Glomerular endothelial cell (primary cell): ENCODE results near the gene SEZ6. TPM values are rescaled to one million over a fixed set of nuclear protein-coding genes. Genes with fewer than 3 reads are reported as not detected.

ENCODE experiments used
- DNase-seq: peaks from one replicate; pipeline ENCODE4 v3.0.0-alpha.2; 2011; ENCODE audit warnings: low read depth, low spot score; ENCODE audit errors: extremely low read depth
- total RNA-seq: library from RNA; depleted of rRNA; stranded (reverse); fragments of >200 nt; gene quantifications from 2 replicates; pipeline ENCODE4 v1.2.3, GENCODE V29; 2015

The SEZ6 gene
- total RNA-seq, 1 donor from 2014 or later = not detected

DNA sequence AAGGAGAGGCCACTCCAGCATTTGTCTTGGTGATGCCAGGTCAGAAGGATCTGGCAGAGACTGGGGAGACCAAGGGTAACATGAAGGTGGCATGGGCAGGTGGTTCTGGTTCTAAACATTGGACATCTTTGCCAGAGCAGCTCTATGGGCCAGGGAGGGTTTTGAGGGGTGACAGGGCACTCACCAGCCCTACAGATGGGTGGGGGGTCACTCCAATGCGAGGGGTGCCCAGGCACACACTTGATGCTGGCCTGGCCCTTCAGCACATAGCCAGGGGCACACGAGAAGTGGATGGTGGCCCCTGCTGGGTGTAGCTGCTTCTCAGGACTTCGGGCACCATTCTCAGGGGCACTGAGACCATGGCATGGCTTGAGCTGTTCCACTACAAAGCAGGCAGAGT is 49.0 kb downstream of the SEZ6 start:
- DNase-seq = no peak

DNA sequence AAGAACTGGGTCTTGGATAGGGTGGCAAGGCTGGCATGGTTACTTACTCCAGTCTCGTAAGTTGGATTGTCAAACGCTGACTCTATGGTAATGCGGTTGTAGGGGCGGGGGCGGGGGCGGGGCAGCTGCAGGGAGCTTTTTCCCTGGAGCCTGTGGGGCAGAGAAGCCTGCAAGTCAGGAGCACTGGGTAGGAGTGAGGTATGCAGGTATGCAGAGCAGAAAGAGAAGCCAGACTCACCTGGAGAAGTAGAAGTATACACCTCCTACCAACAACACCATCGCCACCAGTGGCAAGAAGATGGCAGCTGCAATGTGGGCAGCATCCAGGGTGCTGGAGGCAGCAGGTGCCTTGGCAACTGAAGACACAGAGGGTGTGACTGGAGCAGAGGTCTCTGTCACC is 49.7 kb downstream of the SEZ6 start:
- no peak for DNase-seq

DNA sequence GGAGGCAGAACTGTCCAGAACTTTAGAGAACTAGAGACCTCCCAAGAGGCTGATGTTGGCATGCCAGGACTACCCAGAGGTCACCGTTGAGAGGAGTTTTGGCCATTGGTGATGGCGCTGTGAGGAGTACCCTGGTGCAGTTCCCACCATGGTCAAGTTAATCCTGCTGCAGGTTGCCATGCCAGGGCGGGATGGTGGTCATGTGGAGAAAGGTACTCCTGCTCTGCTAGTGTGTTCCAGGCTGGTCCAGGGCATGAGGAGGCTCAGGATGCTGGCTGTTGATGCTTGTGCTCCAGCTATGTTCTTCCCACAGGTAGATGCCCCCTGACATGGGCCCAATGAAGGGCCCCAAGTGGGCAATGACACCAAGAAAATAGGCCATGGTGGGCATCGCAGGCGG is 50.4 kb downstream of the SEZ6 start:
- no peak for DNase-seq

DNA sequence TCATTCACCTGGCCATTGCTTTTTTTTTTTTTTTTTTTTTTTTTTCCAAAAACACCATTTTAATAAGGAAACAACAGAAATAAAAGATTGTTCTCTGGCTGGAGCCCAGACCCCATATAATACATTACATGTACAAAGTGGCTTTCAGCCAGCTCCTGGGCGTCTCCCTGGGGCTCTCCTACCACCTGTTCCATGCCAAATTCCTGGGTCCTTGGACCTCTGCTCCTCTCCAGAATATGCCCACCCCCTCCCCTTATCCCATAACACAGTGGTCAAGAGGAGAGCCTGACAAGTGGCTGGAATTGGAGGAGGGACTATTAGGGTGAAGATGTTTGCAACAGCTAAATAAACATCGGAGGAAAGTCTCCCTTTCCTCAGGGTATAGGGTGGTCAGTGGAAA is 50.9 kb downstream of the SEZ6 start:
- DNase-seq = no peak

DNA sequence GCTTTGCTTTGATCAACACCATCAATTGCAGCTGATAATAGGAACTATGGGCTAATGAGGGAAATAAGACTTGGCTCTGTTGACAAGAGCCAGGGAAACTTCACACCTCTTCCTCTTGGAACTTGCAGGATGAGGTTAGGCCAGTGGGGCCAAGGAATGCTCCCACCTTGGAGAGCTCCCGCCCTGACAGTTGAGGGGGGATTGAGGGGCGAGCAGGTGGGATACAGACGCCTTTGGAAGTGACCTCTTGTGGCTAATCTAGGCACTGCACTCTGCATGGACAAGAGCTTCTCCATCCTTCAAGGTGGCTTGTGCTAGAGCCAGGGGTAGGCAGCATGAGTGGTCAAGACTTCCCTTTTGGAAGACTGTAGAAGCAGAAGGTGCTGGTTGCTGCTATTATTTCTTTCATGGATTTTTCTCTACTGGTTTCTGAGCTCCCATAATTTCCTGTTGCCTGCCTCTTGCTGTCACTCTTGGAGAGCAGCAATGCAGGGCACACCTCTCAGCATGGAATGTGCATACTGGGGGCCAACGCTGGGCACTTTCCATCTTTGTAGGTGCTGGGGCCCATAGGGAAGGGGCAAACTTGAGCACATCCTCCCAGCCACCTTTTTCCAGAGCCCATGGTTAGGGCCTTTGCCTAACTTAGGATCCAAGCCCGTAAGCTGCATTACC is 52.3 kb downstream of the SEZ6 start:
- no peak for DNase-seq

DNA sequence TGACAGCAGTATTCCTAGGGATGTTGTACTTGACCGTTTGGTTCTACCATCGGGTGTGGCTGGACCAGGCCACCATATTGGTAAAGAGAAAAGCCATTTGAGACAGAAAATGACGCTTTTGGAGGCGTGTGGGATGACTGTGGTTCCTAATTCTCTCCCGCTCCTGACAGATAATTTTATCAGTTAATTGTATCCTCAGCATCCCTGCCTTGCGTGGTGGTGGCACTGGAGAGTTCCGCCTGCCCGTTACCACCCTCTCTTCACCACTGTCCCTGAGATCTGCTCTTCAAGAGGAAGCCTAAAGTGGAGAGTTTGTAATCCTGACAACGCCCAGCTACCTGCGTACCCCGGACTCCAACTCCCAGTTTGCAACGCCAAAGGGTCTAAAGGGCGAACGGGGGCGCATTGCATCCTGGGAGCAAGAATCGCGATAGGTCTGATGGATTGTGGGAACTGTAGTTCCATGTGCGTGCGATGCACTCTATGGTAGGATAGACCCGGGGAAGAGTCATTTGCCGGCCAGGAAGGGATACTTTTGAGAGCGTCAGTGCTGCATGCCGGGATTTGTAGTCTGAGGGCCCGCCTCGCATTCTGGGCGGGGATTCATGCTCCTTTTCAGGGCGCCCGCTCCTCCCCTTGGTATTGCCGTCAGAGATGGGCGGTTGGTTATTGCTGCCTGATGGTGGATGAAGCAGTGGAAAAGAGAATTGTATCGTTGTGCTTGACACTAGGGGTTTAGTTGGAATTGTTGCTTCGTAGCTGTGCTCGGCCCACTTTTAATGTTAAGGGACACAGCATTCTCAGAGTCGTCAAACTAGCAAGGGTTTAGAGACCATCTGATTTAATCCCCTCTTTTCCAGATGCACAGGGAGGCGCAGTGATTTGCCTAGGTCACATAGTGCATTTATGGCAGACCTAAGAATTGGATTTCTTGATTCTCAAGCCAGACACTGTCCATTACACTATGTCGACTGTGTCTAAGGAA is 53.5 kb downstream of the SEZ6 start:
- peak; percentile 94 for DNase-seq

DNA sequence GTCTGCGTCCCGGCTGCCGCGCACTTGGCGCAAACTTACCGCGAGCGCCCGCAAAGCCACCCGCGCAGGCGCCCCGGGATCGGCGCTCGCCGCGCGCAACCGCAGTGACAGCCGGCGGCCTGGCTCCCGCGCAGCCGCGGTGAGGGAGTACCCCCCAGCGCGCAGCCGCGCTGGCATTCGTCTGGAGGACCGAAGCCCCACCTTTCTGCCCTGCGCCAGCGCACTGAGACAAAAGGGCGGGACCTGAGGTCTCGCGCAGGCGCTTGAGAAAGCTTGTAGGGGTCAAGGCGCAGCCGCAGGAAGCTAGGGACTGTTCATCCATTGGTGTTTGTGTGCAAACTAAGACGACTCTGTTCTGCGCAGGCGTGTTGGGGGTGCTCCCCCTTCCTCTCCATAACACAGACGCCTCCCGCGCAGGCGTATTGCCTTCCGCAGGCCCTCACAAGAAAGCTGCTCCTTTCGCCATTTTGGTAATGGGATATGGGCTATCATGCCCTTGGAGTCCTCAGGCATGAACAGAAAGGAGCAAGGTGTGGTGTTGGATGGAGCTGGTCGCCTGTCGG is 54.3 kb downstream of the SEZ6 start, which contains the start of gene PHF12:
Gene PHF12 (minus strand): TSS at position 91 of the 563 bp plus-strand sequence. CDS start 558 bp downstream, outside the sequence.
- DNase-seq = peak; percentile 99

DNA sequence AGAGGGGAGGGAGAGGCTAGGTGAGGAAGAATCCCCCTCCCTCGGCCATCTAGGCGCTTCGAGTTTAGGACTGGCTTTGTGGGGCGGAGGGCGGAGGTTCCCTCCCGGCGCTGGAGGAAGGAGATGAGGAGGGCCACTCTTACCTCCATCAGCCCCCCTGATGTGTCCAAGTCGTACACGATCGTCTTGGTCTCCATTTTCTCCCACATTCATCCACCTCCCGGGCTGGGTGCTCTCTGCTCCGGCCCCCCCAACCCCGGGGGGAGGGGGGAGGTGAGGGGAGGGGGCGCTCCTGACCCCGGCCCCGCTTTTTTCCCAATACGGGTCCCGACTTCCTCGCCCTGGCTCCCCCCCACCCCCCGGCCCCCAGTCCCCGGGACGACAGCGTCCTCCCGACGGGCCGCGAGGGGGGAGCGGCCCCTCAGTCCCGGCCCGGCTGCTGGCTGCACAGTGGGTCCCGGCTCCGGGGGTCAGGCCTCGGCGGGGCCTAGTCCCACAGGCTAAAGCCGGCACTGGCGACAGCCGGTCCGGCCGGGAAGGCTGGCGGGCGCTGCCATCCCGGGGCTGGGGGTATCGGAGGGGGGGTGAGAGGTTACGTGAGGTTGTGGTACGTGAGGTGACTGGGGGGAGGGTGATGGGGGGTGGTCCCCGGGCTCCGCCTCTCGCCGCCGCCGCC is 54.9 kb downstream of the SEZ6 start:
- DNase-seq = no peak

DNA sequence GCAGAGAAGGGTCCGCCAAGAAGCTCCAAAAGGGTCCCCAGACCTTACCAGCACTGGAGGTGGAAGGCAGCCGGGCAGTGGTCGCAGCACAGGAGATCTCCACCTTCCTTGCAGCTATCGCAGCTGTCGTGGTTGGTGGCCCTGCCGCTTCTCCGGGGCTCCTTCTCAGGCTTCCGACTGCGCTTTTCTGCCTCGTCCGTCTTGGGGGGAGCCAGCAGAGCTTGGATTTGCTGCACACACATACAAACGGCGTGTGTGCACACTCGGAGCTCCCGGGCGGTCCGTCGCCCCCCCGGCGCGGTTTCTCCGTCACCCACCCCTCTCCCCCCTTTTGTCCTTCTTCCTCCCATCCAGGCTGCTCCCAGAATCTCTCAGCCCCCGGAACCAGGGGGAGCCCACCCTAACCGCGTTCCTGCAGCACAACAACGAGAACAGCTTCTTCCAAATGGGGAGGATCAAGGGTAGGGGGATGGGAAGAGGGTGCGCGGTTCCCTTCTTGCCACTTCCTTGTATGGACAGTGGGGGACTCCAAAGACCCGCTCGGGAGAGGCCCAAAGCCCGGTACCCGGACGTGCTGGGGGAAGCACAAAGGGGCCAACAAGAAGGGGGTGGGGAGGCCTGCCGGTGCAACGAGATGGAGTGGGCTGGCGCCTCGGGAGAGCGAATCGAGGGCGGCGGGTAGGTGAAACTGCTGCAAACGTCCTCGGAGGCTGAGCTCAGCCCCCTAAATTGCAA is 55.6 kb downstream of the SEZ6 start:
- no peak for DNase-seq

DNA sequence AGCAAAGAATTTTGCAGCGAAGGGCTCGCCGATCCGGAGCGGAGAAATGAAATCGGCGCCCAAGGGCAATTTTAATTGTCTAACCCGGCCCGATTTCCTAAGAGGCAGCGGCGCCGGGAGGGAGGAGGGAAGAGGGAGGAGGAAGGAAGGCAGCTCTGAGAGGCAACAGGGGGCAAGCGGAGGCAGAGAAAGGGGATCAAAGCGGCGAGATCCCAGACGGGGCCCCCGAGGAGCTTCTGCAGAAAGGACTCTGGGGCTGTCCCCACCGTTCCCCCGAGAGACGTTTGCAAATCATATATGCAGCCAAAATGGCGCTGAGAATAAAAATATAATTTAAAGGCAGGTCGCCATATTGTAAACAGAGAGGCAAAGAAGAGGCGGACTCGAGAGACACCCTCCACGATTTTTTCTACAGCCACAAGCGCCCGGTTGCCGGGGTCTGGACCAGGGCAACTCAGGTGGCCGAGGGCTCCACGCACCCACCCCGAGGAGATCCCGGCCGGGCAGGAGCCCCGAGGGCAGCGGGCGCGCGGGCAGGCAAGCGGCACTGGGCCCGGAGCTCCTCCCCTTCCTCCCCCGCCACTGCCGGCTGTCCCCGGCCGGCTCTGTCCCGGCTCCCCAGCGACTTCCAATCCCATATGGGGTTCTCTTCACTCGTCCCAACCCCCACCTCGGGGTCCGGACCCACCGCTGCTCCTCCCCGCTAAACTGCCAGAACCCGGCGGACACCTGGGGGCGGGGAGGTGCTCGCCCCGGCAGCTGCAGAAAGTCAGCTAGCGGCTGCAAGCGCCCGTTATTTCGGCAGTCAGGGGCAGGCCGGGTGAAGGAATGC is 56.4 kb downstream of the SEZ6 start:
- DNase-seq = no peak

DNA sequence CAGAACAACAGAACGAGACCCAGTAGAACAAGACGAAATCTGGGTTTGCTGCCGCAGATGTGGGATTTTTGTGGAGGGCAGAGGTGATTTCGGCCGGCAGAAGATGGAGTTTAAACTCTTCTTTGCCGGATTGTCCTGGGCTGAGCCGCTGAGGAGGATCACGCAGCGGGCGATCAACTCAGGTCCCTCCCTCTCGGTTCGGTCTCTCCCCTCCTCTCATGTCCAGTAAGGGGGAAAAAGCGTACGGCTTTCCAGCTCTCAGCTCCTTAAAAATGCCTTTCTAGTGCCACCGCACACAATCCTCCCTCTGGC is 57.0 kb downstream of the SEZ6 start:
- no peak for DNase-seq

DNA sequence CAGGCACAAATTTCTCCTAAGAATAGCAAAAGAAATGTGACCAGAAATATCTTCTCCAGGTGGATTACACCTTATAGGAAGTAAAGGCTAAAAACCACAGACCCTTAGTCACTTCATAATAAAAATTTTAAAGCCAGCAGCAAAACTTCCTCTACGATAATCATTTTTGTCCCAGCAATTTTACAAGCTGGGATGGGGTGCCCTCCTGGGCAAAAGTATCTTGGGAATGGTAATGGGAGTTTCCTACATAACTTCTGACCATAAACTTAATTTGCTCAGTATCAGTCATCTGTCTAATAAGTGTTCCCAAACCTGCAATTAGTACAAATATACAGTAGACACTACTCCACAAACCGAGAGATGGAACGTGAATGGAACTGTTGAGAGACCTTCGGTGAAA is 57.5 kb downstream of the SEZ6 start:
- DNase-seq = no peak

DNA sequence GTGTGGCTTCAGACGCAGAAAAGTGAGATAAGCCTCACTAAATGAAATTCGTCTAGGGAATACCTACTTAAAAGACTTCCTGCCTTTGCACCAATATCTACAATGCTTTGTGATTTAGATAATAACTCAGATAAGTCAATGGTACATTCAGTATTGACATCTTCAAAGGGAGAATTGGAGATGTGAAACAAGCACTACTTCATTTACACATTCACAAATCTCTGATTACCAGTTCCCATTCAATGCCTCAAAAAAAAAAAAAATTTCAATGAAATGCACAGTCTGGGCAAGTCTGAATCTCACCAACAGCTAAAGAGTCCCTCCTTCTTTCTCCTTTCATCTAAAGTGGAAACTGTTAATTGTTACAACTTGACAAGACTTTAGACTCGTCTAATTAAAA is 58.2 kb downstream of the SEZ6 start:
- no peak for DNase-seq

DNA sequence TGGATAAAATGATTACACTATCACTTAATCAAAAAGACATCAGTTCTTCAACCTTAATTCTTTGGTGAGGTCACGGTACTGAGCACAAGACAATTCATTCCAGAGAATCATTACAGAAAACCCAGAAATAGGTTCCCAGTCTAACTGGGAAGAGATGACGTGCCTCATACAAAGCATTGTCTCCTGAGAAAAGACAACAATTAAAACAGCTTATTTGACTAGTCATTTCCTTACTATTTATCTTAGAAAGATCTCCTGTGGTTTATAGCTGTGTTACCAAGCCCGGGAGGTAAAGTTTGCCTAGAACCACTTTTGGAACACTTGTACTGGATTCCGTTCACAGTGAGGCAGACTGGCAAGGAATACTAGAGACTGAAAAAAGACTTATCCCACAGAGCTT is 59.6 kb downstream of the SEZ6 start:
- DNase-seq = peak; percentile 66

DNA sequence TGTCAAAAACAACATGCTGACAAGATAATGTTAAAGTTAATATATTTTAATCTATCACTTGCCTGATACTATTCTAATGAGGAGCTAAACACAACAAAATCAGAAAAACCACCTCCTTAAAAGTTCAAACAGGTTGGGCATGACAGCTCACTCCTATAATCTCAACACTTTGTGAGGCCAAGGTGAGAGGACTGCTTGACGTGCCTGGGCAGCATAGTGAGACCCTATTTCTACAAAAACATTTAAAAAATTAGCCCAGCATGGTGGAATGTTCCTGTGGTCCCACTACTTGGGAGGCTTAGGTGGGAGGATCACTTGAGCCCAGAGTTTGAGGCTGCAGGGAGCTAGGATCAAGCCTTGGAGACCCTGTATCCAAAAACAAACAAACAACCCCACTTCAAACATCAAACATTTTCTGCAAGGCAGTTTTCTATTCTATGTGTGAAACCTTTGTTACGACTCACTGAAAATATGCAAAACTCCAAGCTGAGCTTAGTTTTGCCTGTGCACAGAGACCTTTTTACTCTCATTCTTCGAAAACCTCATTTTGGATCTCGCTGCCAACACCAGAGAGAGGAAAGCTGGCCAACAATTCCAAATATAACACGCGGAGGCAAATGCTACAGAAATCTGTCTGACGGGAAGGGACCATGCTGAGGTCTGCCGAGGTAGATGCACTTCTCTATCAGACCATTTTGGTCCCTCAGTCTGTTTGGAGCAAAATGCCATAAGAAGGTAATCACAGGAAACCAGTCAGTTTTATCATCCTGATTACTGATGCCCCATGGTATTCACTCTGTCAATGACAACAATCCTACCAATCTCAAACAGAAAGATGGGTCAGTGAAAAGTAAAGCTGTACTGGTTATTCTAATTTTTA is 60.7 kb downstream of the SEZ6 start:
- no peak for DNase-seq

DNA sequence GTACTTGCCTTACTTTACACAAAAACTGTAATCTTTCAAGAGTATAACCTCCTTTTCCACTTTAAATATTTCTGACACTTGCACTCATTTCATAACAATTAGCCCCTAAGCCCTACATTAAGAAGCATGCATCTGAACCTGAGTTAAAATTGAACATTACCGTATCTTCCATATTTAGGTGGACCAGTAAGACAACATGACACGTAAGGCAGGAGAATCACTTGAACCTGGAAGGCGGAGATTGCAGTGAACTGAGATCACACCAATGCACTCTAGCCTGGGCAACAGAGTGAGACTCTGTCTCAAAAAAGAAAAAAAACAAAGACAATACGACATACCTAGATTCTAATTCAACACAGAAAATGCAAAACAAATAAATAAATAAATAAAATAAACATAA is 61.5 kb downstream of the SEZ6 start:
- no peak for DNase-seq

DNA sequence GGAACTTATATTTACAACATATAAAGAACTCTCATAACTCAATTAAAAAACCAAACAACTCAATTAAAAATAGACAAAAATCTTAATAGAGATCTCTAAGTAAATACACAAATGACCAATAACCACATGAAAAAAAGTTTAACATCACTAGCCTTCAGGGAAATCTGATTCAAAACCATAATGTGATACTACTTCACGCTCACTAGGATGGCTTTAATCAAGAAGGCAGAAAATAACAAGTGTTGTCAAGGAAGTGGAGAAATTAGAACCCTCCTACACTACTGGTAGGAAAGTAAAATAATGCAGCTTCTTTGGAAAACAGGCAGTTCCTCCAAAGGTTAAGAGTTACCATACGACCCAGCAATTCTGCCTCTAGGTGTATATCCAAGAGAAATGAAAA is 62.9 kb downstream of the SEZ6 start:
- DNase-seq = no peak

DNA sequence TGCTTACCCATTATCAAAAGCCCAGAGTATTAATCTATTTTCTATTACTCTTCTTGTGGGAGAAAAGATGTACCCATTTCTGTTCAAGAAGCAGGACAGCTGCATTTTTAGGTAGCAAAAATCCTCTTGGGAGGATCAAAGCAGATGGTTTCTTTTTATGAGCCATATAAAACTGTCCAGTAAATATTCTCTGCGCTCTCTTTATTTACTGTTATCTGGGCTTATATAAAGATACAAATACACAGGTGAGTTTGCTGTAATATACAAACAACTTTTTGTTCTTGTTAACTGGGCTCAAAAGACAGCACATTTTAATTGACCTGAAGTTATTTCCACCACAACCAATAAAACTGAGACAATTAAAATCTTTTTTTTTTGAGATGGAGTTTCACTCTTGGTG is 64.6 kb downstream of the SEZ6 start:
- no peak for DNase-seq

DNA sequence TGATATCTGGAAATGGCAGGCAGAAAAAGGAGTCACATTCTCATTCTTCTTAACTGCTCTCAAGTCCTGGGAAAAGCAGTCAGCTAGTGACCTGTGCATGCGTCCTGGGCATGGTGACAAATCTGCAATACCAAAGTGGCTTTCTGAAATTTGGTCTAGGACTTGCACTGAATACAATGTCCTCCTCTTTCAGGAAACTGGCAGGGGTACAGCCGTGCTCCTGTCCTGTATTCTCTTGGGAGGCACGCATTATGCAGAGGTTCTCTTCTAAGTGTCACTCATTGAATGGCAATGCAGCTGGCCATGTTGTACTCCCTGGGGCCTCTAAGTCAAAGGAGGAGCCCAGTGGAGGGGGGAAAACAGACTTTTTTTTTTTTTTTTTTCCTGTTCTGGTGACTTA is 65.2 kb downstream of the SEZ6 start:
- DNase-seq = no peak
